H9 (cell line): Measurements from ENCODE around the gene SEMA7A. TPM values are rescaled to one million over a fixed set of nuclear protein-coding genes. Genes with fewer than 3 reads are reported as not detected.

Experiments used
- DNase-seq: peaks from one replicate; pipeline ENCODE4 v3.0.0-alpha.2; 2017
- H2AFZ ChIP-seq: one replicate; pipeline ENCODE4 v1.6.1; 2013; ENCODE audit warnings: mild to moderate bottlenecking, low read length, control low read depth, moderate library complexity
- H2AK5ac ChIP-seq: 2 replicates; pipeline ENCODE4 v1.6.1; 2013; ENCODE audit warnings: low read length, control low read depth, mixed read lengths; ENCODE audit not compliant: insufficient read length
- H2BK120ac ChIP-seq: one replicate; pipeline ENCODE4 v1.6.1; 2013; ENCODE audit warnings: low read depth, mild to moderate bottlenecking, low read length, control low read depth, inconsistent platforms; ENCODE audit not compliant: poor library complexity, severe bottlenecking
- H2BK12ac ChIP-seq: 2 replicates; pipeline ENCODE4 v1.6.1; 2013; ENCODE audit warnings: low read length, control low read depth, mixed read lengths, low read depth; ENCODE audit not compliant: insufficient read length
- H2BK15ac ChIP-seq: 2 replicates; pipeline ENCODE4 v1.6.1; 2013; ENCODE audit warnings: low read depth, low read length, control low read depth
- H2BK20ac ChIP-seq: one replicate; pipeline ENCODE4 v1.6.1; 2013; ENCODE audit warnings: low read depth, mild to moderate bottlenecking, low read length, control low read depth, inconsistent platforms; ENCODE audit not compliant: poor library complexity, severe bottlenecking
- H2BK5ac ChIP-seq: 2 replicates; pipeline ENCODE4 v1.6.1; 2013; ENCODE audit warnings: low read length, control low read depth, mixed read lengths; ENCODE audit not compliant: insufficient read length
- H3K14ac ChIP-seq: 2 replicates; pipeline ENCODE4 v1.6.1; 2013; ENCODE audit warnings: low read length, control low read depth; ENCODE audit not compliant: insufficient read depth
- H3K18ac ChIP-seq: 2 replicates; pipeline ENCODE4 v1.6.1; 2013; ENCODE audit warnings: low read depth, mild to moderate bottlenecking, mixed read lengths, low read length, control low read depth; ENCODE audit not compliant: insufficient read length
- H3K23ac ChIP-seq: 2 replicates; pipeline ENCODE4 v1.6.1; 2013; ENCODE audit warnings: low read length, control low read depth, mixed read lengths, low read depth; ENCODE audit not compliant: insufficient read length
- H3K23me2 ChIP-seq: 2 replicates; pipeline ENCODE4 v1.6.1; 2013; ENCODE audit warnings: low read depth, mild to moderate bottlenecking, mixed read lengths, low read length, control low read depth; ENCODE audit not compliant: insufficient read length, poor library complexity, severe bottlenecking
- H3K27ac ChIP-seq: 2 replicates; pipeline ENCODE4 v1.5.1; 2013; ENCODE audit warnings: low read length, control low read depth, mixed read lengths, low read depth; ENCODE audit not compliant: insufficient read length
- H3K27me3 ChIP-seq: 2 replicates; pipeline ENCODE4 v1.6.1; 2013; ENCODE audit warnings: low read length, control low read depth, inconsistent platforms; ENCODE audit not compliant: insufficient read depth
- H3K4ac ChIP-seq: 2 replicates; pipeline ENCODE4 v1.6.1; 2013; ENCODE audit warnings: low read depth, mild to moderate bottlenecking, control low read depth, inconsistent platforms, low read length, moderate library complexity
- H3K4me1 ChIP-seq: 2 replicates; pipeline ENCODE4 v1.6.1; 2013; ENCODE audit warnings: low read length, control low read depth, inconsistent platforms; ENCODE audit not compliant: insufficient read depth
- H3K4me2 ChIP-seq: 2 replicates; pipeline ENCODE4 v1.6.1; 2013; ENCODE audit warnings: low read length, control low read depth, mixed read lengths; ENCODE audit not compliant: insufficient read length, insufficient read depth
- H3K56ac ChIP-seq: 2 replicates; pipeline ENCODE4 v1.6.1; 2013; ENCODE audit warnings: low read depth, mild to moderate bottlenecking, mixed read lengths, low read length, control low read depth; ENCODE audit not compliant: insufficient read length
- H3K79me1 ChIP-seq: 2 replicates; pipeline ENCODE4 v1.6.1; 2013; ENCODE audit warnings: low read depth, mild to moderate bottlenecking, moderate library complexity, low read length, control low read depth, inconsistent platforms; ENCODE audit not compliant: insufficient read depth, poor library complexity, severe bottlenecking
- H3K79me2 ChIP-seq: 2 replicates; pipeline ENCODE4 v1.6.1; 2013; ENCODE audit warnings: low read length, control low read depth, inconsistent platforms; ENCODE audit not compliant: insufficient read depth
- H3K9ac ChIP-seq: 2 replicates; pipeline ENCODE4 v1.6.1; 2013; ENCODE audit warnings: low read length, control low read depth, mixed read lengths; ENCODE audit not compliant: insufficient read length; ENCODE audit errors: extremely low read depth
- H3K9me3 ChIP-seq: one replicate; pipeline ENCODE4 v1.6.1; 2013; ENCODE audit warnings: low read depth, low read length, inconsistent platforms; ENCODE audit not compliant: control insufficient read depth
- H3T11ph ChIP-seq: one replicate; pipeline ENCODE4 v1.6.1; 2013; ENCODE audit warnings: mild to moderate bottlenecking, low read length, control low read depth, inconsistent platforms
- H4K20me1 ChIP-seq: one replicate; pipeline ENCODE4 v1.6.1; 2013; ENCODE audit not compliant: control insufficient read depth, insufficient read length, insufficient read depth
- H4K5ac ChIP-seq: 2 replicates; pipeline ENCODE4 v1.6.1; 2013; ENCODE audit warnings: low read depth, mild to moderate bottlenecking, mixed read lengths, low read length, control low read depth; ENCODE audit not compliant: insufficient read length
- H4K8ac ChIP-seq: replicated peaks from 2 replicates; pipeline ENCODE4 v1.6.1; 2013; ENCODE audit warnings: low read length, control low read depth, mixed read lengths, low read depth; ENCODE audit not compliant: insufficient read length
- H4K91ac ChIP-seq: 2 replicates; pipeline ENCODE4 v1.6.1; 2013; ENCODE audit warnings: low read depth, mild to moderate bottlenecking, moderate library complexity, mixed read lengths, low read length, control low read depth; ENCODE audit not compliant: insufficient read length
- H3K27ac Mint-ChIP-seq, 3 experiments: 2 replicates in 2 of 3; 3 replicates in 1 of 3; pipeline ENCODE4 v1.8.0; 2020 to 2021; ENCODE audit warnings: mixed read lengths in 3 of 3, mild to moderate bottlenecking in 1 of 3, moderate library complexity in 1 of 3
- H3K27me3 Mint-ChIP-seq: 2 replicates; pipeline ENCODE4 v1.8.0; 2021; ENCODE audit warnings: low read depth, mild to moderate bottlenecking, moderate library complexity, mixed read lengths
- H3K36me3 Mint-ChIP-seq, 3 experiments: 2 replicates in 2 of 3; 3 replicates in 1 of 3; pipeline ENCODE4 v1.8.0; 2020 to 2021; ENCODE audit warnings: low read depth in 3 of 3, mixed read lengths in 3 of 3; ENCODE audit not compliant: insufficient read depth in 1 of 3
- H3K4me1 Mint-ChIP-seq, 2 experiments: 2 replicates each; pipeline ENCODE4 v1.8.0; 2020; ENCODE audit warnings: mixed read lengths in 2 of 2
- H3K4me3 Mint-ChIP-seq, 2 experiments: 2 replicates in 1 of 2; 3 replicates in 1 of 2; pipeline ENCODE4 v1.8.0; 2020 to 2021; ENCODE audit warnings: mild to moderate bottlenecking in 2 of 2, mixed read lengths in 2 of 2, moderate library complexity in 1 of 2
- H3K9me3 Mint-ChIP-seq, 2 experiments: 2 replicates in 1 of 2; 3 replicates in 1 of 2; pipeline ENCODE4 v1.8.0; 2020; ENCODE audit warnings: mild to moderate bottlenecking in 2 of 2, mixed read lengths in 2 of 2, moderate library complexity in 1 of 2
- CTCF ChIP-seq: fragments of 200-600 bp; sonication (generic); conservative IDR thresholded peaks from 3 replicates; pipeline ENCODE4 v1.8.0; 2021; ENCODE audit warnings: antibody characterized with exemption, mild to moderate bottlenecking
- WGBS: extraction: QIAGEN DNeasy Blood & Tissue Kit; methylation state at CpG from one replicate; pipeline ENCODE4 v1.1.7; 2013; ENCODE audit warnings: missing lambda C conversion rate, low lambda C conversion rate, mixed read lengths; ENCODE audit not compliant: insufficient read length; ENCODE audit errors: extremely low coverage; 5-methylcytosine and 5-hydroxymethylcytosine counted together
- total RNA-seq: library from RNA; stranded (reverse); gene quantifications from 2 replicates; pipeline ENCODE4 v1.2.1, GENCODE V29; 2021

SEMA7A gene
- total RNA-seq, 1 experiment from 2014 or later = 5.7 TPM

- Histone ChIP-seq H3K4ac (no peak overlapping the region), H4K20me1 (no peaks in the 10 kb centered on the region), H2BK20ac (no peak overlapping the region), H4K91ac (no peak overlapping the region), H2BK12ac (no peak overlapping the region), H3K23me2 (no peaks in the 10 kb centered on the region), H2BK5ac (no peak overlapping the region), H3K4me2 (no peak overlapping the region), H3K18ac (peak overlapping the region; percentile 6), H4K8ac (no peak overlapping the region), H2BK120ac (no peak overlapping the region), H2AFZ (no peak overlapping the region), H3T11ph (no peak overlapping the region), H3K9me3 (no peaks in the 10 kb centered on the region), H2BK15ac (no peak overlapping the region), H2AK5ac (no peak overlapping the region), H3K27ac (no peak overlapping the region), H3K4me1 (no peaks in the 10 kb centered on the region; the same call in 1 of the 2 replicates), H3K14ac (no peak overlapping the region), H3K79me2 (no peaks in the 10 kb centered on the region), H3K56ac (no peak overlapping the region), H3K27me3 (no peaks in the 10 kb centered on the region), H3K9ac (no peak overlapping the region), H4K5ac (no peak overlapping the region), H3K23ac (no peak overlapping the region), H3K79me1 (no peaks in the 10 kb centered on the region)
- no peak overlapping the region for H3K4me3 Mint-ChIP-seq
- H3K27me3 Mint-ChIP-seq = peaks cover 1% of the 10 kb centered on the region; the same call in 1 of the 2 replicates
- H3K27ac Mint-ChIP-seq = no peak overlapping the region
- no peaks in the 10 kb centered on the region for H3K36me3 Mint-ChIP-seq
- WGBS = no CpG with 5 or more reads among the region's 10 CpGs
- peaks cover 16 to 39% of the 10 kb centered on the region in 2 experiments for H3K4me1 Mint-ChIP-seq
- DNase-seq = no peak
- TF ChIP-seq CTCF = no peak
- no peaks in the 10 kb centered on the region; a peak in 1 of 5 replicates for H3K9me3 Mint-ChIP-seq
These were observed 45.3 kb downstream of the SEMA7A start for GRCh38 chr15:74388363-74388951.
